ENCODE results near the gene KRI1. TPM values are rescaled to one million over a fixed set of nuclear protein-coding genes. Genes with fewer than 3 reads are reported as not detected.
A peak's percentile ranks its signal among the peaks of the same experiment; 100 is the strongest.

The KRI1 gene
- total RNA-seq, 4 donors from 2014 or later, result 22.9 to 27.9 (median 23.3) TPM

GRCh38 chr19:10568826-10569651 is 3.2 kb upstream of the KRI1 start, which contains the start of gene CDKN2D:
TSS of gene CDKN2D (minus strand) at chr19:10568979. CDS start at chr19:10568653, 326 bp downstream.
- H3K9me3 ChIP-seq, result no peaks in the 10 kb centered on the region
- WGBS, 2 donors, result 0 to 2% methylated on average over 31 to 50 of the region's 71 CpGs
- DNase-seq (ENCODE audit: low spot score in 2 of 2), result peak; percentile 98 to 99
- H3K27ac ChIP-seq, result peak within 1 kb of the TSS; percentile 80 to 96 (median 92)
- peak within 1 kb of the TSS; percentile 56 to 97 (median 78) for H3K4me3 ChIP-seq
- H3K36me3 ChIP-seq, result no peaks in the 10 kb centered on the region
- peak; percentile 71 to 88 for TF ChIP-seq POLR2A (IDR thresholded peaks at IDR 0.05)
- TF ChIP-seq, protein P1, sequence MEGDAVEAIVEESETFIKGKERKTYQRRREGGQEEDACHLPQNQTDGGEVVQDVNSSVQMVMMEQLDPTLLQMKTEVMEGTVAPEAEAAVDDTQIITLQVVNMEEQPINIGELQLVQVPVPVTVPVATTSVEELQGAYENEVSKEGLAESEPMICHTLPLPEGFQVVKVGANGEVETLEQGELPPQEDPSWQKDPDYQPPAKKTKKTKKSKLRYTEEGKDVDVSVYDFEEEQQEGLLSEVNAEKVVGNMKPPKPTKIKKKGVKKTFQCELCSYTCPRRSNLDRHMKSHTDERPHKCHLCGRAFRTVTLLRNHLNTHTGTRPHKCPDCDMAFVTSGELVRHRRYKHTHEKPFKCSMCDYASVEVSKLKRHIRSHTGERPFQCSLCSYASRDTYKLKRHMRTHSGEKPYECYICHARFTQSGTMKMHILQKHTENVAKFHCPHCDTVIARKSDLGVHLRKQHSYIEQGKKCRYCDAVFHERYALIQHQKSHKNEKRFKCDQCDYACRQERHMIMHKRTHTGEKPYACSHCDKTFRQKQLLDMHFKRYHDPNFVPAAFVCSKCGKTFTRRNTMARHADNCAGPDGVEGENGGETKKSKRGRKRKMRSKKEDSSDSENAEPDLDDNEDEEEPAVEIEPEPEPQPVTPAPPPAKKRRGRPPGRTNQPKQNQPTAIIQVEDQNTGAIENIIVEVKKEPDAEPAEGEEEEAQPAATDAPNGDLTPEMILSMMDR (IDR thresholded peaks at IDR 0.05), result peak; percentile 49 to 91 (median 89)
- peak; percentile 87 to 96 for TF ChIP-seq EP300 (IDR thresholded peaks at IDR 0.05)
- no peaks in the 10 kb centered on the region for H3K27me3 ChIP-seq
- peaks cover 0 to 49% (median 34%) of the 10 kb centered on the region in 4 donors for H3K4me1 ChIP-seq

DNA sequence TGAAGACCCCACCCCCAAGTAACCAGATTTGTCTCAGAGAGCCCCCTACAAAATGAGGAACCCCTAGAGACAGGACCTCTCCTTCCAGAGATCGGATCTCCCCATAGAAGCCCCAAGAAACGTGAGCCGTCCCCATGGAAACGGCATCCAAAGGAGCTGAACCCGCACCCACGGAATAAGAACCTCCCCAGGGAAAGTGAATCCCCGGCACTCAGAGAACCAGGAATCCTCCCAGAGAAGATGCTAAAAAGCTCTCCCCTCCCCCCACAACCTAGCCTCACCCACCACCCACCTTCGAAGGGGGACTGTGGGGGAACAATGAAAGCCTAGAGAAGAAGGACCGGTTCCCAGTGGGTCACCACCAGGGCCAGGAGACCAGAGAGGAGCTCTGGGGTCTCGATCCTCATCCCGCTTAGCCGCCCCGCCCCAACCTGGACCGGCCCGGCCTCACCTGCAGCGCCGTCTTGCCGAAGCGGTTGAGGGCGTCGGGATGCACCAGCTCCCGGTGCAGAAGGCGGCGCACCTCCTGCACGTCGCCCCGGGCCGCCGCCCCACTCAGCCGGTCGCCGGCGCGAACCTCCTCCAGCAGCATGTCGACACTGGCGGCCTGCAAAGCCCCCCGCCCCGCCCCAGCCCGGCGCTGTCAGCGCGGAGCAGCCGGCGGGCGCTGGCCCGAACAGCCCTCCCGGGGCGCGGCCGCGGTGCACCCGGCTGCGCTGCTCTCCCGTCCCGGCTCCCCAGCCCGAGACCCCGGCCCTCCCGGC is 2.4 kb upstream of the KRI1 start:
- H3K27me3 ChIP-seq, result no peaks in the 10 kb centered on the region
- H3K9me3 ChIP-seq, result no peaks in the 10 kb centered on the region
- H3K4me1 ChIP-seq, result peaks cover 0 to 49% (median 34%) of the 10 kb centered on the region in 4 donors
- H3K36me3 ChIP-seq, result peaks cover 0 to 3% (median 0%) of the 10 kb centered on the region in 3 donors
- H3K27ac ChIP-seq, result peak overlapping the region; percentile 80 to 96 (median 92)
- TF ChIP-seq POLR2A (IDR thresholded peaks at IDR 0.05) (no peak), EP300 (IDR thresholded peaks at IDR 0.05) (no peak)
- TF ChIP-seq, protein P1 (IDR thresholded peaks at IDR 0.05), result no peak
- 1 to 3% methylated on average over 20 to 24 of the region's 58 CpGs for whole genome bisulfite sequencing, 2 donors
- no peak for DNase-seq (ENCODE audit: low spot score in 2 of 2)
- H3K4me3 ChIP-seq, result peak overlapping the region; percentile 56 to 97 (median 78)

- WGBS, 2 donors, result 36 to 42% methylated on average over 5 of the region's 5 CpGs
- peaks cover 0 to 49% (median 34%) of the 10 kb centered on the region in 4 donors for H3K4me1 ChIP-seq
Measured at GRCh38 chr19:10567656-10568055, 1.8 kb upstream of the KRI1 start.

GRCh38 chr19:10566658-10567410 is 1.0 kb upstream of the KRI1 start:
- 51% methylated on average over 16 to 19 of the region's 19 CpGs for WGBS, 2 donors

More at GRCh38 chr19:10567656-10568055, 1.8 kb upstream of the KRI1 start:
- Histone ChIP-seq H3K36me3 (peaks cover 0 to 9% (median 3%) of the 10 kb centered on the region in 3 donors), H3K27me3 (no peaks in the 10 kb centered on the region), H3K9me3 (no peaks in the 10 kb centered on the region), H3K4me3 (peak overlapping the region in 3 of 4 donors; percentile 56 to 97 (median 71)), H3K27ac (peak overlapping the region; percentile 80 to 96 (median 92))
- TF ChIP-seq POLR2A (IDR thresholded peaks at IDR 0.05) (no peak), EP300 (IDR thresholded peaks at IDR 0.05) (no peak)
- TF ChIP-seq, protein P1 (IDR thresholded peaks at IDR 0.05), result no peak
- no peak for DNase-seq (ENCODE audit: low spot score in 2 of 2)

More at GRCh38 chr19:10566658-10567410, 1.0 kb upstream of the KRI1 start:
- Histone ChIP-seq H3K4me1 (peaks cover 0 to 45% (median 34%) of the 10 kb centered on the region in 4 donors), H3K4me3 (peak overlapping the region in 3 of 4 donors; percentile 2 to 93 (median 90)), H3K36me3 (peaks cover 0 to 17% (median 4%) of the 10 kb centered on the region in 3 donors), H3K9me3 (no peaks in the 10 kb centered on the region), H3K27ac (peak overlapping the region; percentile 90 to 96 (median 92)), H3K27me3 (no peaks in the 10 kb centered on the region)
- TF ChIP-seq POLR2A (IDR thresholded peaks at IDR 0.05), result no peak
- TF ChIP-seq EP300 (IDR thresholded peaks at IDR 0.05), result no peak
- TF ChIP-seq, protein P1 (IDR thresholded peaks at IDR 0.05), result no peak
- DNase-seq (ENCODE audit: low spot score in 2 of 2), result no peak
